GM12878 (cell line): Measurements from ENCODE around the gene MUC7. TPM values are rescaled to one million over a fixed set of nuclear protein-coding genes. Genes with fewer than 3 reads are reported as not detected.
A peak's percentile ranks its signal among the peaks of the same experiment; 100 is the strongest.

Experiments used
- ATAC-seq: fragments of 200-7000 bp; cut with Tn5 transposase; 3 replicates; pipeline ENCODE4 v1.9.1; 2020; ENCODE audit warnings: mild to moderate bottlenecking, moderate library complexity
- Bru-seq: library from RNA; stranded (reverse); fragments of 400-500 nt; gene quantifications from one replicate; lab custom pipeline; 2021; lab: Mats Ljungman, UMichigan
- BruChase-seq, 2 experiments: library from RNA; stranded (reverse); fragments of 400-500 nt; gene quantifications; one replicate each; lab custom pipeline; 2021; lab: Mats Ljungman, UMichigan
- BruUV-seq: library from RNA; stranded (reverse); fragments of 400-500 nt; replicated peaks from 2 replicates; lab custom pipeline; 2021; lab: Mats Ljungman, UMichigan
- CTCF ChIA-PET: fragments of 300-600 bp; sonication (Branson Sonifier 250); formaldehyde crosslinking; extraction: SDS; loops from one replicate; lab custom pipeline; 2021; ENCODE audit warnings: inconsistent platforms; lab: Yijun Ruan, JAX
- POLR2A ChIA-PET: fragments of 350-600 bp; formaldehyde crosslinking; extraction: SDS; loops from one replicate; lab custom pipeline; 2021; ENCODE audit warnings: inconsistent platforms; lab: Charles Lee
- RAD21 ChIA-PET: fragments of 300-600 bp; sonication (Branson Sonifier 250); formaldehyde crosslinking; loops from one replicate; lab custom pipeline; 2023; ENCODE audit warnings: antibody characterized with exemption; ENCODE audit not compliant: unreplicated experiment; lab: Charles Lee
- SMC1A ChIA-PET: fragments of 300-600 bp; sonication (Branson Sonifier 250); formaldehyde crosslinking; loops from one replicate; lab custom pipeline; 2023; ENCODE audit not compliant: unreplicated experiment, uncharacterized antibody; lab: Charles Lee
- DNase-seq: peaks from one replicate; pipeline ENCODE4 v3.0.0-alpha.2; 2011; ENCODE audit warnings: low read depth, low spot score
- FAIRE-seq: peaks from 3 replicates; lab custom pipeline; 2011; peaks lifted over from hg19 to GRCh38; lab: Jason Lieb, UNC
- H2AFZ ChIP-seq: 2 replicates; pipeline ENCODE4 v1.6.0; 2011; ENCODE audit warnings: low read depth, low read length, control low read depth; ENCODE audit not compliant: control insufficient read depth
- H3K27ac ChIP-seq: 2 replicates; pipeline ENCODE4 v1.5.1; 2011; ENCODE audit warnings: control low read depth; ENCODE audit not compliant: control insufficient read depth, insufficient read depth
- H3K27me3 ChIP-seq, 2 experiments: replicated peaks in 1 of 2; 2 replicates each; pipeline versions ENCODE4 v1.6.0 to v1.6.1; 2011; ENCODE audit warnings: low read length in 1 of 2; ENCODE audit not compliant: control insufficient read depth in 2 of 2, insufficient read depth in 2 of 2
- H3K36me3 ChIP-seq, 2 experiments: 2 replicates each; pipeline ENCODE4 v1.5.1; 2011; ENCODE audit warnings: low read length in 1 of 2; ENCODE audit not compliant: control insufficient read depth in 2 of 2, insufficient read depth in 2 of 2
- H3K4me1 ChIP-seq: 2 replicates; pipeline ENCODE4 v1.6.1; 2011; ENCODE audit warnings: mild to moderate bottlenecking, low read length, moderate library complexity, mixed read lengths; ENCODE audit not compliant: control insufficient read depth, insufficient read depth
- H3K4me2 ChIP-seq: 2 replicates; pipeline ENCODE4 v1.6.0; 2011; ENCODE audit warnings: control low read depth; ENCODE audit not compliant: control insufficient read depth, insufficient read depth
- H3K4me3 ChIP-seq: fragments of 200-600 bp; sonication (generic); 2 replicates; pipeline ENCODE4 v1.5.1; 2016
- H3K79me2 ChIP-seq: 2 replicates; pipeline ENCODE4 v1.6.0; 2011; ENCODE audit warnings: low read length; ENCODE audit not compliant: control insufficient read depth, insufficient read depth
- H3K9ac ChIP-seq: 2 replicates; pipeline ENCODE4 v1.8.0; 2011; ENCODE audit warnings: low read length, control low read depth, mixed read lengths; ENCODE audit not compliant: control insufficient read depth, insufficient read depth
- H3K9me3 ChIP-seq: replicated peaks from 3 replicates; pipeline ENCODE4 v1.5.1; 2011; ENCODE audit warnings: mild to moderate bottlenecking, low read length; ENCODE audit not compliant: control insufficient read depth, insufficient read depth
- H4K20me1 ChIP-seq: 2 replicates; pipeline ENCODE4 v1.6.0; 2011; ENCODE audit not compliant: control insufficient read depth, insufficient read depth
- ATF7 ChIP-seq: fragments of 450-650 bp; IDR thresholded peaks from 2 replicates; pipeline ENCODE4 v1.6.1; 2016; ENCODE audit warnings: low read depth, mild to moderate bottlenecking
- CREM ChIP-seq: IDR thresholded peaks from 2 replicates; pipeline ENCODE4 v1.6.1; 2014; ENCODE audit warnings: antibody characterized with exemption, low read depth
- EP300 ChIP-seq, 2 experiments: fragments of 150-350 bp in 1 of 2; IDR thresholded peaks; 2 replicates each; pipeline ENCODE4 v1.6.1; 2011 to 2012; ENCODE audit warnings: low read depth in 2 of 2, low read length in 2 of 2, borderline replicate concordance in 1 of 2, improper control_type of control experiment in 1 of 2, inconsistent platforms in 1 of 2; ENCODE audit not compliant: control insufficient read depth in 1 of 2
- IKZF2 ChIP-seq, 2 experiments: fragments of 450-650 bp; IDR thresholded peaks; 2 replicates each; pipeline ENCODE4 v1.6.1; 2017; ENCODE audit warnings: mild to moderate bottlenecking in 2 of 2, moderate library complexity in 2 of 2
- KAT2A ChIP-seq: conservative IDR thresholded peaks from 2 replicates; pipeline ENCODE4 v1.6.1; 2011; ENCODE audit warnings: low read depth, low read length; ENCODE audit not compliant: control insufficient read depth
- NFYA ChIP-seq: IDR thresholded peaks from 2 replicates; pipeline ENCODE4 v1.6.1; 2011; ENCODE audit warnings: low read depth, mild to moderate bottlenecking, low read length, improper control_type of control experiment, borderline replicate concordance
- RAD51 ChIP-seq: fragments of 450-650 bp; IDR thresholded peaks from 2 replicates; pipeline ENCODE4 v1.6.1; 2016; ENCODE audit warnings: moderate library complexity, mild to moderate bottlenecking, inconsistent platforms
- RCOR1 ChIP-seq: conservative IDR thresholded peaks from 2 replicates; pipeline ENCODE4 v1.6.1; 2012; ENCODE audit warnings: low read depth, low read length, improper control_type of control experiment
- SMARCA5 ChIP-seq: fragments of 450-650 bp; IDR thresholded peaks from 2 replicates; pipeline ENCODE4 v1.6.1; 2017; ENCODE audit warnings: mild to moderate bottlenecking
- WGBS: methylation state at CpG from one replicate; pipeline ENCODE4 v1.1.6; 2016; ENCODE audit warnings: low lambda C conversion rate; ENCODE audit not compliant: insufficient replicate concordance, insufficient coverage; ENCODE audit errors: missing lambda C conversion rate; 5-methylcytosine and 5-hydroxymethylcytosine counted together
- in situ Hi-C: fragments of 300-500 bp; cut with MboI; formaldehyde crosslinking; loops from 9 replicates; pipeline ENCODE4 v1.14.3; 2018; ENCODE audit warnings: mixed read lengths
- intact Hi-C: fragments of 100-400 bp; cut with micrococcal nuclease; formaldehyde crosslinking; loops from one replicate; pipeline ENCODE4 v1.14.2; 2022; ENCODE audit not compliant: unreplicated experiment
- long read RNA-seq, 2 experiments: library from polyadenylated mRNA; unstranded; transcript quantifications; one replicate each; pipeline ENCODE4 v2.0.0, GENCODE V29; 2019 to 2020
- polyA minus RNA-seq, 3 experiments: library from RNA; depleted of rRNA, polyadenylated mRNA; stranded (reverse); fragments of >200 nt; gene quantifications; 2 replicates each; pipeline ENCODE4 v1.2.3, GENCODE V29; 2011
- polyA plus RNA-seq, 11 experiments: library from polyadenylated mRNA; depleted of rRNA in 4 of 11; unstranded in 6 of 11; stranded (reverse) in 5 of 11; fragments of >200 nt; fragmentation: Nextera tagmentation in 4 of 11; fragmentation: Illumina TruSeq in 1 of 11; extraction: Ambion mirVana in 4 of 11; extraction: Trizol in 1 of 11; gene quantifications; 1 replicate in 1 of 11; 2 replicates in 10 of 11; pipeline versions ENCODE4 v1.2.1 to v1.2.3, GENCODE V29; 2011 to 2016; ENCODE audit warnings: inconsistent platforms in 2 of 11, missing spikeins in 2 of 11, low read depth in 1 of 11
- total RNA-seq, 4 experiments: library from RNA; depleted of rRNA in 3 of 4; stranded (reverse); fragments of >200 nt in 3 of 4; fragmentation: Illumina TruSeq in 1 of 4; extraction: Trizol in 1 of 4; gene quantifications; 2 replicates each; pipeline versions ENCODE4 v1.2.1 to v1.2.3, GENCODE V29; 2013 to 2021
- TF ChIP-seq, protein P1 (sequence below): fragments of 450-650 bp; IDR thresholded peaks from 2 replicates; pipeline ENCODE4 v1.6.1; 2017; ENCODE audit warnings: mild to moderate bottlenecking, low read depth, inconsistent platforms; ENCODE audit not compliant: poor library complexity, severe bottlenecking
- TF ChIP-seq, protein P2 (sequence below): fragments of 450-650 bp; IDR thresholded peaks from 2 replicates; pipeline ENCODE4 v1.6.1; 2017; ENCODE audit warnings: mild to moderate bottlenecking, moderate library complexity

Gene MUC7
- not detected in 2 replicates for total RNA-seq (2013; cell fraction: nucleolus; rRNA removed)
- total RNA-seq (2014; rRNA removed): not detected in 2 replicates
- not detected in 2 replicates for total RNA-seq (2014; rRNA removed; fragmentation: Illumina TruSeq; extraction: Trizol)
- total RNA-seq (2021): not detected in 2 replicates
- polyA plus RNA-seq (2011; ENCODE audit: low read depth): not detected
- not detected in 2 replicates for polyA plus RNA-seq (2011; rRNA removed)
- polyA plus RNA-seq (2011; cell fraction: cytosol; rRNA removed): not detected in 2 replicates
- polyA plus RNA-seq (2011; cell fraction: nucleus; rRNA removed): not detected in 2 replicates
- polyA plus RNA-seq (2012): not detected in 2 replicates
- not detected in 2 replicates for polyA plus RNA-seq (2014; fragmentation: Illumina TruSeq; extraction: Trizol)
- not detected for polyA plus RNA-seq (2014; fragmentation: Nextera tagmentation; extraction: Ambion mirVana)
- not detected in 2 replicates for polyA plus RNA-seq (2014; rRNA removed)
- not detected for polyA plus RNA-seq (2016; fragmentation: Nextera tagmentation; extraction: Ambion mirVana)
- not detected in 2 replicates for polyA minus RNA-seq (2011; rRNA and poly(A)+ RNA removed)
- polyA minus RNA-seq (2011; cell fraction: cytosol; rRNA and poly(A)+ RNA removed): not detected in 2 replicates
- polyA minus RNA-seq (2011; cell fraction: nucleus; rRNA and poly(A)+ RNA removed): not detected in 2 replicates
- Bru-seq, nascent RNA: percentile 2 among the genes with signal in this experiment
- BruChase-seq, experiment 1, labeled RNA remaining after a 6-hour chase: percentile 2 among the genes with signal in this experiment
- BruChase-seq, experiment 2, labeled RNA remaining after a 2-hour chase: not detected
- long read RNA-seq, experiment 1: 0 reads
- long read RNA-seq, experiment 2: 0 reads

GRCh38 chr4:70471897-70472296, at the start of gene MUC7:
Gene MUC7, plus strand, starts transcription at chr4:70472197. Its CDS starts 1,825 bp downstream, at chr4:70474022.
- ChIA-PET POLR2A (no interaction called here), SMC1A (no interaction called here), RAD21 (no interaction called here), CTCF (no interaction called here)
- no peak within 1 kb of the TSS for H3K9ac ChIP-seq
- DNase-seq (no peak), FAIRE-seq (no peak), ATAC-seq (no peak)
- H2AFZ ChIP-seq: no peak within 1 kb of the TSS
- H3K4me1 ChIP-seq: no peaks in the 10 kb centered on the region
- TF ChIP-seq, protein P1, sequence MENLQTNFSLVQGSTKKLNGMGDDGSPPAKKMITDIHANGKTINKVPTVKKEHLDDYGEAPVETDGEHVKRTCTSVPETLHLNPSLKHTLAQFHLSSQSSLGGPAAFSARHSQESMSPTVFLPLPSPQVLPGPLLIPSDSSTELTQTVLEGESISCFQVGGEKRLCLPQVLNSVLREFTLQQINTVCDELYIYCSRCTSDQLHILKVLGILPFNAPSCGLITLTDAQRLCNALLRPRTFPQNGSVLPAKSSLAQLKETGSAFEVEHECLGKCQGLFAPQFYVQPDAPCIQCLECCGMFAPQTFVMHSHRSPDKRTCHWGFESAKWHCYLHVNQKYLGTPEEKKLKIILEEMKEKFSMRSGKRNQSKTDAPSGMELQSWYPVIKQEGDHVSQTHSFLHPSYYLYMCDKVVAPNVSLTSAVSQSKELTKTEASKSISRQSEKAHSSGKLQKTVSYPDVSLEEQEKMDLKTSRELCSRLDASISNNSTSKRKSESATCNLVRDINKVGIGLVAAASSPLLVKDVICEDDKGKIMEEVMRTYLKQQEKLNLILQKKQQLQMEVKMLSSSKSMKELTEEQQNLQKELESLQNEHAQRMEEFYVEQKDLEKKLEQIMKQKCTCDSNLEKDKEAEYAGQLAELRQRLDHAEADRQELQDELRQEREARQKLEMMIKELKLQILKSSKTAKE: no peak
- TF ChIP-seq IKZF2 (IDR thresholded peaks at IDR 0.05) (no peak), EP300 (IDR thresholded peaks at IDR 0.05; ENCODE audit: borderline replicate concordance in 1 of 2, control insufficient read depth in 1 of 2, low read depth in 2 of 2, low read length in 2 of 2) (no peak), RCOR1 (no peak), RAD51 (no peak), CREM (no peak), ATF7 (no peak), KAT2A (no peak), NFYA (no peak), SMARCA5 (no peak)
- TF ChIP-seq, protein P2, sequence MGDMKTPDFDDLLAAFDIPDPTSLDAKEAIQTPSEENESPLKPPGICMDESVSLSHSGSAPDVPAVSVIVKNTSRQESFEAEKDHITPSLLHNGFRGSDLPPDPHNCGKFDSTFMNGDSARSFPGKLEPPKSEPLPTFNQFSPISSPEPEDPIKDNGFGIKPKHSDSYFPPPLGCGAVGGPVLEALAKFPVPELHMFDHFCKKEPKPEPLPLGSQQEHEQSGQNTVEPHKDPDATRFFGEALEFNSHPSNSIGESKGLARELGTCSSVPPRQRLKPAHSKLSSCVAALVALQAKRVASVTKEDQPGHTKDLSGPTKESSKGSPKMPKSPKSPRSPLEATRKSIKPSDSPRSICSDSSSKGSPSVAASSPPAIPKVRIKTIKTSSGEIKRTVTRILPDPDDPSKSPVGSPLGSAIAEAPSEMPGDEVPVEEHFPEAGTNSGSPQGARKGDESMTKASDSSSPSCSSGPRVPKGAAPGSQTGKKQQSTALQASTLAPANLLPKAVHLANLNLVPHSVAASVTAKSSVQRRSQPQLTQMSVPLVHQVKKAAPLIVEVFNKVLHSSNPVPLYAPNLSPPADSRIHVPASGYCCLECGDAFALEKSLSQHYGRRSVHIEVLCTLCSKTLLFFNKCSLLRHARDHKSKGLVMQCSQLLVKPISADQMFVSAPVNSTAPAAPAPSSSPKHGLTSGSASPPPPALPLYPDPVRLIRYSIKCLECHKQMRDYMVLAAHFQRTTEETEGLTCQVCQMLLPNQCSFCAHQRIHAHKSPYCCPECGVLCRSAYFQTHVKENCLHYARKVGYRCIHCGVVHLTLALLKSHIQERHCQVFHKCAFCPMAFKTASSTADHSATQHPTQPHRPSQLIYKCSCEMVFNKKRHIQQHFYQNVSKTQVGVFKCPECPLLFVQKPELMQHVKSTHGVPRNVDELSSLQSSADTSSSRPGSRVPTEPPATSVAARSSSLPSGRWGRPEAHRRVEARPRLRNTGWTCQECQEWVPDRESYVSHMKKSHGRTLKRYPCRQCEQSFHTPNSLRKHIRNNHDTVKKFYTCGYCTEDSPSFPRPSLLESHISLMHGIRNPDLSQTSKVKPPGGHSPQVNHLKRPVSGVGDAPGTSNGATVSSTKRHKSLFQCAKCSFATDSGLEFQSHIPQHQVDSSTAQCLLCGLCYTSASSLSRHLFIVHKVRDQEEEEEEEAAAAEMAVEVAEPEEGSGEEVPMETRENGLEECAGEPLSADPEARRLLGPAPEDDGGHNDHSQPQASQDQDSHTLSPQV: no peak
- no peak within 1 kb of the TSS for H3K4me2 ChIP-seq
- intact Hi-C loops (no loop called here), in situ Hi-C loops (no loop called here)
- BruUV-seq: no TSS peak
- H3K4me3 ChIP-seq: no peak within 1 kb of the TSS
- H3K79me2 ChIP-seq: no peaks in the 10 kb centered on the region
- no peaks in the 10 kb centered on the region for H3K9me3 ChIP-seq
- no peaks in the 10 kb centered on the region for H3K36me3 ChIP-seq
- no peak within 1 kb of the TSS for H3K27ac ChIP-seq
- H4K20me1 ChIP-seq: no peaks in the 10 kb centered on the region
- H3K27me3 ChIP-seq: no peaks in the 10 kb centered on the region
- 46% methylated on average over 4 of the region's 4 CpGs for whole genome bisulfite sequencing
